ENCODE data around the gene MAPKBP1.

The MAPKBP1 gene

DNA sequence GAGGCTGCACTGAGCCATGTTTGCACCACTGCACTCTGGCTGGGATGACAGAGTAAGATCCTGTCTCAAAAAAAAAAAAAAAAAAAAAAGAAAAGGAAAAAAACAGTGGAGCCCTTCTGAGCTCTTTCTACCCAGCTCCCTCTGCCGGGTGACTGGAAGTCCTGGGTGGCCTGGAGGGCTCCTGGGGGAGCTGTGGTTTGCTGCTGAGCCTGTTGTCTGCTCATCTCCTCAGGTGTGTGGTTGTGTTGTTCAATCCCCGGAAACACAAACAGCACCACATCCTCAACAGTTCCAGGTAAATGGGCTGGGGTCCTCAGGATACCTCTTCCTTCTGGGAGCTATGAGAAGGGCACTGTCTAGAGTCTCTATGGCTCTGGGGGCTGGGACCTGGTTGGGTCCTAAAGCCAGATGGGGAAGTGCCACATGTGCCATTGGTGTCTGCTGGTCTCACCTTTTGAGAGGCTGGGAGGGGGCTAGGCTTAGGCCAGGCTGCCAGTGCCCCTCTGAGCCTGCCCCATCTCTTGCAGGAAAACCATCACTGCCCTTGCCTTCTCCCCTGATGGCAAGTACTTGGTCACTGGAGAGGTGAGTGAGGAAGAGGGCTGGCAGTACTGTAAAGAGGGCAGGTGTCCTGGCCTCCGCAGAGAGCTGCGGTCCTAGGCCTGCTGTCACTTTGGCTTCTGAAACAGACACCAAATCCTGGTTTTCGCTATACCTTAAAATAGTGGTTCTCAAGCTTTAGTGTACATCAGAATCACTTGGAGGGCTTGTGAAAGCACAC lies 36.6 kb downstream of the MAPKBP1 start:
- DNase-seq = no peak

GRCh38 chr15:41811432-41812195 lies 37.3 kb downstream of the MAPKBP1 start:
- DNase-seq = peak; percentile 90

- DNase-seq = no peak
These were observed 38.6 kb downstream of the MAPKBP1 start for GRCh38 chr15:41812820-41813375.

- no peak for DNase-seq
These were observed 39.1 kb downstream of the MAPKBP1 start for GRCh38 chr15:41813426-41813825.

DNA sequence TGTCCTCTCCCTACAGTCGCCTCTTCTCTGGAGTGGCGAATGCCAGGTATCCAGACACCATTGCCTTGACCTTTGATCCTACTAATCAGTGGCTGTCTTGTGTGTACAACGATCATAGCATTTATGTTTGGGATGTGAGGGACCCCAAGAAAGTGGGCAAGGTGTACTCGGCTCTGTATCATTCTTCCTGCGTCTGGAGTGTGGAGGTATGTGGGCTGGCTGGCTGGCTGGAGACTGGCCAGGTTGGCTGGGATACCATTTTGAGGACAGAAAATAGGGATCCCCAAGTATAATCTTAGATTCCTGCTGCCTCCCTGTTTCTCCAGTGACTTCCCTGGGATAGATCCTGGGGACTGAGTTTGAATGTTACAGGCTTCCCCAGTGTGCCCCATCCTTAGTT lies 40.2 kb downstream of the MAPKBP1 start:
- DNase-seq = no peak

GRCh38 chr15:41816788-41817187 lies 42.5 kb downstream of the MAPKBP1 start:
- no peak for DNase-seq

GRCh38 chr15:41817327-41817726 lies 43.0 kb downstream of the MAPKBP1 start:
- DNase-seq = no peak

DNA sequence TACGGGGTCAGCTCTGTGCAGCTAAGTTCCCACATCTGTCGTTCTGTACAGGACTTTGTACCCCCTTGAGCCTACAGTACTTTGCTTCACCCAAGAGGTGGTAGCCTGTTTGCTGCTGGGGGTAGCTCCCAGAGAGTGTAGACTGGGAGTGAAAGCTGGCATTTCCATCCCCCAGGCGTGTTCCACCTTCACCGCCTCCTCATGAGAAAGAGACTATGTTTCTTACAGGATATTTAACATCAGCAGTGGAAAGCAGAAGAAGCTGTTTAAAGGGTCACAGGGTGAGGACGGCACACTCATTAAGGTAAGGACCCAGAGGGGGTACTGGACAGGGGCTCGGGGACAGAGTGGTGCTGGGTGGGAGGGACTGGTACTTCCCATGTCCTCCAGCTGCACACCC lies 43.5 kb downstream of the MAPKBP1 start:
- no peak for DNase-seq

GRCh38 chr15:41819455-41820050 lies 45.3 kb downstream of the MAPKBP1 start:
- no peak for DNase-seq

DNA sequence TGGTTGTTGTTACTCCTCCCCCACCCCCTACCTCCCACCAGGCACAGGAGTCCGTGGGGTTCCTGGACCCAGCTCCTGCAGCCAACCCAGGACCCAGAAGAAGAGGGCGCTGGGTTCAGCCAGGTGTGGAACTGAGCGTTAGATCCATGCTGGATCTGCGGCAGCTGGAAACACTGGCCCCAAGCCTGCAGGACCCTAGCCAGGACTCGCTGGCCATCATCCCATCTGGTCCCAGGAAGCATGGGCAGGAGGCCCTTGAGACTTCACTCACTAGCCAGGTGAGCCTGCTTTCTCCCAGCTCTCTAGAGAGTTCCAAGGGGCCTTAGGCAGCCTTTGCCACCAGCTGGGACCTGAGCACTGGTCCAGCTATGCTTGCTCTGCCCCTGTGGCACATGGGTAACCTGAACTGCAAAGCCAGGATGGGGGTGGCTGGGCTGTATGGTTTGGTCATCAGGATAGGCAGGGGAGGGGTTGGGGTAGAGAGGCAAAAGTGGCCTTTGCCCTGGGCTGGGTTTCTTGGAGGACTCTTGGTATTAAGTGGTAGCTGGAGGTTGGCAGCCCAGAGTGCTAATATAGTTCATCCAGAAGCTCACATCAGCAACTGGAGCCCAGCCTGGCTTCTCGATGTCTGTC lies 46.6 kb downstream of the MAPKBP1 start:
- DNase-seq = no peak

DNA sequence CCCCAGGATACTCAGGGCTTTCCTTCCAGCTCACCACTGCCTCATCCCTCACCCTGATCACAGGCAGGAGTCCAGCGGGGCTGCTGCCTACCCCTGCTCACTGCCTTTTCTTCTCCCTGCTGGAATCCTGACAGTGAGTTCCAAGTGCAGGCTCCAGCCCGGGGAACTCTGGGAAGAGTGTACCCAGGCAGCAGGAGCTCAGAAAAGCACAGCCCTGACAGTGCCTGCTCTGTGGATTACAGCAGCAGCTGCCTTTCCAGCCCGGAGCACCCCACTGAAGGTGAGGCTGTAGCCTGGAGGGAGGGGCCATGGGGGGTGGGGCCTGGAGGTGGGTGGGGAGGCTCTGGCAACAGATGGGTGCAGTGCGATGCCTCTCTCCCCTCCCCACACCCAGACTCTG lies 47.5 kb downstream of the MAPKBP1 start:
- no peak for DNase-seq

- DNase-seq = no peak
These were observed 48.2 kb downstream of the MAPKBP1 start for GRCh38 chr15:41822471-41822870.

GRCh38 chr15:41822957-41823356 lies 48.7 kb downstream of the MAPKBP1 start:
- no peak for DNase-seq

GRCh38 chr15:41823502-41823901 lies 49.2 kb downstream of the MAPKBP1 start:
- no peak for DNase-seq

- no peak for DNase-seq
These were observed 49.9 kb downstream of the MAPKBP1 start for GRCh38 chr15:41824062-41824745.

- DNase-seq = no peak
These were observed 50.9 kb downstream of the MAPKBP1 start for GRCh38 chr15:41825145-41825544.

DNA sequence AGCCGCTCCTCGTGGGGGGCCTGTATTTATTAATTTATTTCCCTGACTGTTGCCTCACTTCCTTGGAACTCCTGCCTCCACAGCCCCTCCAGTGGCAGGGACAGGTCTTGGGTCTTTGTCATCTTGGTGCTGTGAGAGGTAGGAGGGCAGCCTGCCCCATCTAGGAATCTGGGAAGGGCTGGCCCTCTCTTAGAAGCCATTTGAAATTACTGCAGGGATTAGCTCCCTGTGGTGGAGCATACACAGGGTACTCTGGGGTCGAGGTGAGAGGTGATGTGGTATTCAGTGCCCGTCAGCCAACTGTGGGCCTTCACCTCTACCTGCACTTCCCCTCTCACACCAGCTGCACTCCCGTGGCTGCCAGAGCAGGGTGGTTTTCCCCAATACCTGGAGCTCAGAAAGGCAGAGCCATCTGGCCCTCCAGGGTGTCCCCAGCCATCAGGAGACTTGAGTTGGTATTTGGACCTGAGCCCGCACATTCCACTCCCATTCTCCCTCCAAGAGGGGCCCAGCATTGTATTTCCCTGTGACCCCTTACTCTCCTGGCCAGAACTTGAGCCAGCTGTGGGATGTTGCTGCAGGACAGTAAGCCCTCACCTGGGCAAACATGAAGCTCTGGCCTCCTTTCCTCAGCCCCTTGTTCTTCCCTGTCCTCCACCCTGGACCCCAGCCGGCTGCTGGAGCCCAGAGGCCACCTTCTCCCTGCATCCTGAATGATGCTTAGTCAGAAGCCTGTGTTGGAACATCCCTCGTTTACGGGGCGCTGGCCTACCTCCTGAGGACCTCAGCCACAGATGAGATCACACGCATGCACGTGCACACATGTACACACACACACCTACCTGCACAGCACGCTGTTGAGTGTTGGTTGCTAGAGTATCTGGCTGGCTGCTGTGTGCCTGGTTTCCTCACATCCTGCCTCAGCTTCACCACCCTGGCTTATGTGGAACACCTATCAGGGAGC lies 51.6 kb downstream of the MAPKBP1 start:
- no peak for DNase-seq

DNA sequence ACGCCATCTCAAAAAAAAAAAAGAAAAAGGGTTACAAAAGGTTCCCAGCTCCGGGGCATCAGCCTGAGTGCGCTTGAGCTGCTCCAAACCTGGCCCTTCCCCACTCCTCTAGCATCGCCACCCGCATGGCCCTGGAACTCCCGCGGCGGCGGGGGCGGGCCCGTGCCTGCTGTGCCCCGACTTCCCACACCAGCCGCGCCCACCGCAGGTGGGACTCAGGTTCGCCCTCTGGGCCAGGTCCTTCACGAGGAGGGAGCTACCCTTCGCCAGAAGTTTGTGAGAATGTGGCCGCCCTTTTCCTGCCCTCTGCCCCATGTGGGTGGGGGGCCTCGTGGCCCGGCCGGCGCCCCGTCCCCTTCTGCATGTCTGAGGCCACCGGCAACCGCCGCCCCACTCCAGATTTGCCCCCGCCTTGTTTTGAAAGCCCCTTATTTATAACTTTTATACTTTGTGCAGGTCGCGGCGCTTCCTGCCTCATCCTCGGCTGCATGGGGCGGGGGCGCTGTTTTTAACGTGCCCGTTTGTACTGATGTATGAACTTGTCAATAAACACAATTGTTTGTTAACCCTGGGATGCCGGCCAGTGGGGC lies 53.1 kb downstream of the MAPKBP1 start:
- DNase-seq = no peak

DNA sequence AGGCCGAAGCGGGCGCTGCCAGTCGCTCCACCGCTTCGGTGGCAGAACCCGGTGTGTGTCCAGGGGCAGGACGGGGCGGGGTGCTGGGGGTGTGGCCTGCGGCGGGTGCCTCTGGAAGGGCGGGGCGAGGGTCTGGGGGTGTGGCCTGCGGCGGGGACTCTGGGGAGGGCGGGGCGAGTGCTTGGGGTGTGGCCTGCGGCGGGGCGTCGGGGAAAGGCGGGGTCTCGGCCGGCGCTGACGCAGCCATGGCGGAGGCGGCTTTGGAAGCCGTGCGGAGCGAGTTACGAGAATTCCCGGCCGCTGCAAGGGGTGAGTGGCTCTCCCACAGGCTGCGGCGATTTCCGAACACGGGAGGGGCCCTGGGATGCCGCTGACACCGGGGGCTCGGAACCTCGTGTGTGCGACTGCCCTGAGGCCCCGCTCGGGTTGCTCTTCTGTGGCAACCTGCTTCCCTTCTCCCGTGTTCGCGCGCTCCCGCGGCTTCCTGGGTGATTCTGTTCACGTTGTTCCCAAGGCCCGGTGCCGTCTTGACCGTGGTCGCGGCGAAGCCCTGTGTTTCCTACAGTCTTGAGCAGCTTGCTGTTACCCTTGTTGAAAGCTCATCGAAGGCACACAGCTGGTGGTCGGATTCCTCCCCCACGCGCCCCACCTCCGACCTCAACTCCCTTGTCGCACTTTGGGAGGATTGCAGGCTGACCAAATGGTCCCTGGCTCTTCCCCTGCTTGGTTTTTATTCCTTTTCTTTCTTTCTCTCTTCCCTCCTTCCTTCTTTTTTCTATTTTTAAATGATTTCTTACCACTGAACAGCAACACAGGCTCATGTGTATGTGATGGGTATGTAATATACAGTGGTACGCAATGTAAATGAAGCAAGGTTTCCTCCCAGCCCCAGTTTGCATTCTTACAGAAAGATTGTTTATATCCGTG lies 53.9 kb downstream of the MAPKBP1 start, which contains the start of gene JMJD7:
TSS of gene JMJD7 (plus strand) at position 213 of the 927 bp plus-strand sequence. CDS start at position 246, 33 bp downstream.
- DNase-seq = peak; percentile 97

DNA sequence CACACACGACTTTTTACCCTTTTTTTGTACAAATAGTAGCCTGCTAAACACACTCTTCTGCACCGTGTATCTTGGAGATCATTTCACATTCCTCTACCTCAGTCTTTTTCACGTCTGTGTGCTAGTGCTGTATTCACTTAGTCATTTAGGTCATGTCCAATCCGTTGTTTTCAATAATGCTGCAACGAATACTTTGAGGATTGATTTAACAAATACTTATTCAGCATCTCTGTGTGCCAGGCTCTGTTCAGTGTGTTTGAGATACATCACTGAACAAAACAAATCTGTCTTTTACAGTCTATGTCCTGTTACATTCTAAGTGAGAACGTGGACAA lies 54.5 kb downstream of the MAPKBP1 start:
- no peak for DNase-seq

Data from suppressor macrophage treated with lipopolysaccharide for 4 hours (primary cell).